ENCODE results near the gene GRIN1.
A peak's percentile ranks its signal among the peaks of the same experiment; 100 is the strongest.

The GRIN1 gene

DNA sequence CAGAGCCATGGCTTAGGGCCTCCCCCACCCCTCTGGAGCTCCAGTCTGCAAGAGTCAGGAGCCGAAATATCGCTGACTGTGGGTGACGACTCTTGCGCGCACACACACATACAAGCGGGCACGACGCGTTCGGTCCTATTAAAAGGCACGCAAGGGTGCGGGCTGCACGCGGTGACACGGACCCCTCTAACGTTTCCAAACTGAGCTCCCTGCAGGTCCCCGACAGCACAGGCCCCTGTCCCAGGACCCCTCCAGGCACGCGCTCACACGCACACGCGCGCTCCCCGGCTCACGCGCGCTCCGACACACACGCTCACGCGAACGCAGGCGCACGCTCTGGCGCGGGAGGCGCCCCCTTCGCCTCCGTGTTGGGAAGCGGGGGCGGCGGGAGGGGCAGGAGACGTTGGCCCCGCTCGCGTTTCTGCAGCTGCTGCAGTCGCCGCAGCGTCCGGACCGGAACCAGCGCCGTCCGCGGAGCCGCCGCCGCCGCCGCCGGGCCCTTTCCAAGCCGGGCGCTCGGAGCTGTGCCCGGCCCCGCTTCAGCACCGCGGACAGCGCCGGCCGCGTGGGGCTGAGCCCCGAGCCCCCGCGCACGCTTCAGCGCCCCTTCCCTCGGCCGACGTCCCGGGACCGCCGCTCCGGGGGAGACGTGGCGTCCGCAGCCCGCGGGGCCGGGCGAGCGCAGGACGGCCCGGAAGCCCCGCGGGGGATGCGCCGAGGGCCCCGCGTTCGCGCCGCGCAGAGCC, at the start of gene GRIN1:
Gene GRIN1, plus strand, starts transcription at position 433 of the 746 bp plus-strand sequence. CDS start 333 bp downstream, outside the sequence.
- DNase-seq, result no peak

DNA sequence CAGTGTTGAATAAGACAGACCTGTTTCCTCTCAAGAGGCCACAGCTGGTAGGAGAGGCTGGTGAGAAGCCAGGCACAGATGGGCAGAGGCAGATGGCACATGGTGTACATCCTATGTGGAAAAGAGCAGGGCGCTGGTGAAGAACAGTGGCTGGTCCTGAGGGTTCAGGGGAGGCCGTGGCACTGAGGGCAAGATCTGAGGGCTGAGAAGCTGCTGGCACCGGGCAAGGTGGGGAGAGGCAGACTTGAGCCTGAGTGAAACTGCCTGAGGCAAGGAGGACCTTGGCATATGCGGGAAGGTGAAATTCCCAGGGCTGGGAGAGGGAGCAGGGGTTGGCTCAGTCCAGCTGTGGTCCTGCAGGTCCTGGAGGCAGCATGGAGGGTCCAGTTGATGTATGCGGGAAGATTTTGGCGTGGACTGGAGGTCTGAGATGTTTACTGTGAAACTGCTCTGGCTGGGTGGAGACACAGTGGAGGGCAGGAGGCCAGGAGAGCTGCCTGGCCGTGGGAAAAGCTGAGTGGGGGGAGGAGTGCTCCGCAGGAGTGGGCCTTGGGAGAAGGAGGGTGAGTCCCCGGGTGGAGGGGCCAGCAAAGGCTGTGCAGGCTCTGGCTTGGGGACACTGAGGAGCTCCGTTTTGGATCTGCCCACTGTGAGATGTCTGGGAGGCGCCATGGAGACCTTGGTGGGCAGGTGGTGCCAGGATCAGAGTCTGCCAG, 49.6 kb upstream of the GRIN1 start:
- DNase-seq, result no peak

DNA sequence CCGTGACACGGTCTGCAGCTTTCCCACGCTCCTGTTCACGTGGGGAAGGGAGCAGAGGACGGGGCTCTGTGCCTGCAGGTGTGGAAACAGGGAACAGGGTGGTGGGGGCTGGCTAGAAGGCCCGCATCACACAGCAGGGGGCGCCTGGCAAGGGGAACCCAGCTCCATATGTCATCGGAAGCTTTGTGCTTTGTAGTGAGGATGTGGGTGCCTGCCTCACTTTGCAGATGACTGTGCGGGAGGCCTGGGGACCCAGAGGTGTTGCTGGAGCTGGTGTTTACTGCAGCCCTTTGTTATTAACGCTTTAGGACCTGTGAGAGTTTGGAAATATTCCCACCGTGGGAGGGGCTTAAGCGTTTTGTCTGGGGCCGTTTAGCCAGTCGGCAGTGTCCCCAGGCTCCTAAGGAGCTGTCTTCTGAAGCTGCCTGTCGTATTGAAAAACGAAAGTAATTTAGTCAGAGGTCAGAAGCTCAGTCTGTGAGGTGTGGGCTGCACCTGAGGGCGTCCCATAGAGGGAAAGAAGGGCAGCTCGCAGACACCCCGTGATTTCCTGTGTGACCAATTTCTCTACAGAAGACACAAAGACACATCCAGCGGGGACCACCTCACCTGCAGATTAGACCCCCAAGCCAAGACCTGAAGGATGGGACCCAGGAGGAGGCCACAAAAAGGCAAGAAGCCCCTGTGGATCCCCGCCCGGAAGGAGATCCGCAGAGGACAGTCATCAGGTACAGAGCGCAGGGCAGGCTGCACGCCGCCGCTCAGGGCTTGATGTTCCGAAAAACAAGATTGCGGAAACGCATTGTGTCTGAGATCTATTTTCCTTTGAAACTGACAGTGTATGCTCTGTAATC, 43.1 kb upstream of the GRIN1 start:
- DNase-seq, result peak; percentile 84

DNA sequence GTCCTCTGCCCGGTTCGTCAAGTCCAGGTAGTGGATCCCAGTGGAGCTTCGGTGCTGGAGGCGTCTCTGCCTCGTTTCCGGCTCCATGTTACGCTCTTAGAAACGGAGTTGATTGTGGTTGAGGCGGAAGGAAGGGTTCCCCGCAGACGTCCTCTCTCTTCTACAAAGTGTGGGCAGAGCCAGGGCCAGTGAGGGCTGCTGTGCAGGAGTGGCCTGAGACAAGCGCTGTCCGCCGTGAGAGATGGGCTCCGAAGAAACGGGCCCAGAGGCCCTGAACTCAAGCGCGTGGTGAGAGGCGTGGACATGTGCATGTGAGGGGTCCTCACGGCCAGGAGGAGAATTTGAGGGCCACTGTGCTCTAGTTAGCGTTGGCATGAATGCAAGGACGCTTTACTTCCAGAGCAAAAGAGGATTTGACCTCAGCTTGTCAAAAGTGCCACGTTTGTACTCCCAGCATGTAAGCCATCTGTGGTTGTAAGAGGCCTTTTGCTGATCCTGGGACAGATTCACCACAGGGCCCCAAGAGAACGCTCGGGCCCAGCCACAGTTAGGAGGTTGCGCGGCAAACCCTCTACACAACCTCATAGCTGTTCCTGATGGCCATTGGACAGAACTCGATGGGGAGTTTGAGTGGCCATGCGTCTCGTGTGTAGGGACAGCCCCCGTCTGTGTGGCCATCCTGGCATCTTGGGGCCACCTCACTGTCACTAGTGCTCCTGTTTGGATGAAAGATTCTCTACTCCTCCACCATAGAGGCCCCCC, 42.0 kb upstream of the GRIN1 start:
- DNase-seq, result no peak

DNA sequence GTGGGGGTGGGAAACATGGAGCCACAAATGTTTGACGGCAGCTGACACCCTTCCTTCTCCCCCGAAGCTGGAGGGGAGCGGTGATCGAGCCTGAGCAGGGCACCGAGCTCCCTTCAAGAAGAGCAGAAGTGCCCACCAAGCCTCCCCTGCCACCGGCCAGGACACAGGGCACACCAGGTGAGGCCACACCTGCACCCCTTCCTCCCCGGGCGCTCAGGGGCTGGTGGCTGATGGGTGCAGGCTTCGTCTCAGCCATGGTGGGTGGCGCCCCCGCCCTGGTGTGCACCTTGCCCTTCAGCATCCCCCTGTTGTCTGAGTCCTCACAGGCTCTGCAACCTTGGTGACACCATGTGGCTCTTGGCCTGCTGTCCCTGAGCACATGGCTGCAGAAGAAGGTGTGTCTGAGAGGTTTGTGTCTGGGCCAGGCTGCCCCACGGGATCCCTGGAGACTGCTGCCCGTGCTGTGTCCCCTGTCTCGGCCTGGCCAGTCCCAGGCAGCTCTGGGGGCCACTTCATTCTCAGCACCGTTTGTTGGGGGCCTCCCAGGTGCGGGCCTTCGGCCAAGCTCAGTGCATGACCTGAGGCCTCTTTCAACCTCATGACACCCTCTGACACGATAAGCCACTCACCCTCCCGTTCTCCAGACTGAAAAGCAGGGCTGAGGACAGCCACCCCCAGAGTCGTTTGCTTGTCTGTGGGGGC, 41.0 kb upstream of the GRIN1 start:
- no peak for DNase-seq

DNA sequence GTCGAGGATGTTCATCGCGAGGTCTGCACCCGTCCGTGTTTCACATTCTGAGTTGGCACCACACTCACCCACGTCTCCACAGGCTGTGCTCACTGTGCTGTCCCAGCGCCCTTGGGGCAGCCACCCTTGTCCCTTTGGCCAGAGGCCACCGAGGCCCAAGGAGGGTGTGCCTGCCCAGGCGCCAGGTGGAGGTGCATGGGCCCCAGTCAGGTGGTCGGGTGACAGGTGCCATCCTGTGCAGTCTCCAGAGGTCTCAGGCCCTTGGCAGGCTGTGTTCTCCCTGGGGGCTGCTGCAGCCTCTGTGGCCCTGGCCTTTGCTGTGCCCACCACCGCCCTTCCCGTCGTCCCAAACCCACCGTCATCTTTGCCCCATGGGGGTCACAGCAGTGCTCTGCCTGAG, 39.7 kb upstream of the GRIN1 start:
- no peak for DNase-seq

DNA sequence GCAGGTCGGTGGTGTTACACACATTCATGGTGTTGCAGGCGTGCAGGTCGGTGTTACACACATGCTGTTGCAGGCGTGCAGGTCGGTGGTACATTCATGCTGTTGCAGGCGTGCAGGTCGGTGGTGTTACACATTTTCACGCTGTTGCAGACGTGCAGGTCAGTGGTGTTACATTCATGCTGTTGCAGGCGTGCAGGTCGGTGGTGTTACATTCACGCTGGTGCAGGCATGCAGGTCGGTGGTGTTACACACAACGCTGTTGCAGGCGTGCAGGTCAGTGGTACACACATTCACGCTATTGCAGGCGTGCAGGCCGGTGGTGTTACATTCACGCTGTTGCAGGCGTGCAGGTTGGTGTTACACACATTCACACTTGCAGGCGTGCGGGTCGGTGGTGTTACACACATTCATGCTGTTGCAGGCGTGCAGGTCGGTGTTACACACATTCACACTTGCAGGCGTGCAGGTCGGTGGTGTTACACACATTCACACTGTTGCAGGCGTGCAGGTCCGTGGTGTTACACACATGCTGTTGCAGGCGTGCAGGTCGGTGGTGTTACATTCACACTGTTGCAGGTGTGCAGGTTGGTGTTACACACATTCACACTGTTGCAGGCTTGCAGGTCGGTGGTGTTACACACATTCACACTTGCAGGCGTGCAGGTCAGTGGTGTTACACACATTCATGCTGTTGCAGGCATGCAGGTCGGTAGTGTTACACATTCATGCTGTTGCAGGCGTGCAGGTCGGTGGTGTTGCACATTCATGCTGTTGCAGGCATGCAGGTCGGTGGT, 35.6 kb upstream of the GRIN1 start:
- DNase-seq, result no peak

DNA sequence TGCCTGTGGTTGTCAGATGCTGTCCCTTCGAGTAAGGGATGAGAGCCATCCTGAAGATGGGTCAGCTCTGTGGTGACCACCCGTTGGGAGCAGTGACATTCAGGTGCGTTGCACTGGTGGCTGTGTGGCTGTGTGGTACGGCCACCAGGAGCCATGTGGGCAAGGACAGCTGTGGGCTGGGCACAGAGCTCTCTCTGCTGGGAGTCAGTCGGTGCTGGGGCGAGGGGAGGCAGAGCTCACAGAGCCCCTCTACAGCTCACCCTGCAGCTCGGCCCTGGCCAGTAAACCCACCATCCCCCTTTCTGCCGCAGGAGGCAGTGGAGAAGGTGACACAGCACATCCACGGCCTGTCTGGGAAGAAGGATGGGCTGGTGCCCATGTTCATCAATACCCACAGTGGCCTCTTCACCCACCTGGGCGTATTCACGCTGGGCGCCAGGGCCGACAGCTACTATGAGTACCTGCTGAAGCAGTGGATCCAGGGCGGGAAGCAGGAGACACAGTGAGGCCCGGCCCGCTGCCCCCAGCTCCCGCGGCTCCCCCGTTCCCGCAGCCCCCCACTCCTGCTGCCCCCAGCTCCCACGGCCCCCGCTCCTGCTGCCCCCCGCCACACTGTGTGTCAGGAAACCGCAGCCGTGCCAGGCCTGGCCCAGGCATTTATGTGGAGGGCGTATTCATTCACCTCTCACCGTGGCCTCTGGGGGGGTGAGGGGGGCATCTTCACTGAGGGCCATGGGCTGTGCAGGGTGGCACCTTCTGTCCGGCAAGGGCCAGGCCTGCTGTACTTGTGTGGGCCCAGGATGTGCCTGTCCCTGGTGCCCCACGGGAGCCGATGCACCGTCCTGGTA, 32.9 kb upstream of the GRIN1 start:
- DNase-seq, result no peak

DNA sequence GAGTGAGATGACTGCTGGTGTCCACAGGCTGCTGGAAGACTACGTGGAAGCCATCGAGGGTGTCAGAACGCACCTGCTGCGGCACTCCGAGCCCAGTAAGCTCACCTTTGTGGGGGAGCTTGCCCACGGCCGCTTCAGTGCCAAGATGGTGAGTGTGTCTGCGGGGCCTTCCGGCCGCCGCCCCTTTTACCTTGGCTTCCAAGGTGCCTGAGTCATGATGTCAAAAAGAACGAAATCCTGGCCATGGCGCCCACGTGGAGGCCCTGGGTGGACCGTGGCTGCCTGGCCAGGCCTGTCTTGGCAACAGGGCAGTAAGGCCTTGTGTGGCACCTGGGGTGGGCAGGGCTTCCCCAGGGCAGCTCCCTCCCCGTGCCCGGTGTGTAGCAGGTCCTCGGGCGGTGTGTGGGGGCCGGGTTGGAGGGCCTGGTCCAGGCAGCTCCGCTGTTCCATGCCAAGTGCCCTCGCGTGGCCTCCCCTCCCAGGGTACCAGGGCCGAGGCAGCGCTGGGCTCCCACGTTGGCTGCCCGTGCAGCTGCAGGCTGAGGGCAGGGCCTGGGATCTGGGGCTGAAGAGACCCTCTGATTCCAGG, 32.2 kb upstream of the GRIN1 start:
- no peak for DNase-seq

DNA sequence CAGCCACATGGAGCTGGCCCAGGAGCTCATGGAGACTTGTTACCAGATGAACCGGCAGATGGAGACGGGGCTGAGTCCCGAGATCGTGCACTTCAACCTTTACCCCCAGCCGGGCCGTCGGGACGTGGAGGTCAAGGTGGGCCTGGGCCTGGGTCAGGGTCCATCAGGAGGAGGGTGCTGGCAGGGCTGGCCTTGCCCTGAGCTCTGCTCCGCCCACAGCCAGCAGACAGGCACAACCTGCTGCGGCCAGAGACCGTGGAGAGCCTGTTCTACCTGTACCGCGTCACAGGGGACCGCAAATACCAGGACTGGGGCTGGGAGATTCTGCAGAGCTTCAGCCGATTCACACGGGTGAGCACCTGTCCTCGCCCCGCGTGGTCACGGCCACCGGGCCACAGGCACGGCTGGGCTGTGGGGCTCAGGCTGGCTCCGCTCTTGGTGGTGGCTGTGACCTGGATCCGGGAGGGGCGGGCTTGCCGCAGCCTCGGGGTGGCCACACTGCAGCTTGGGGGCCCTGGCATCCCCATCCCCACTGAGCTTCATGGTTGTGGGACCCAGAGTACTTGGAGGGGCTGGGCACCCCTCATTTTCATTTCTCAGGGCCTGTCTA, 31.5 kb upstream of the GRIN1 start:
- DNase-seq, result no peak

DNA sequence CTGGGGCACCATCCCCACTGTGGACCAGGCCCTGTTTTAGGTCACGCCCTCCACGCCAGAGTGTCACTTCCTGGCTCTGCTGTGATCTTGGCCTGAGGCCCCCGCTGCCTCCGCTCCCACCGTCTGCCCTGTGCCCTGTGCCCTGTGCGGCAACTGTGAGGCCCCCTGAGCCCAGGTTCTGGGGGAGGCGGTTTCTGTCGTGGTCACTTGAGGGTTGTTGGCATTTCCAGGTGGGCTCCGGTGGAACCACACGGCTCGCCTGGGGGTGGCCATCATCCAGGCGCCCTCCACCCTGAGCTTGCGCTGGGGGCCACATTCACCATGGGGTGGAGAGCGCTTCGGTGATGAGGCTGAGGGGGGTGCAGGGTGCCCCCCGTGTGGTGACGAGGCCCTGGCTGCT, 31.0 kb upstream of the GRIN1 start:
- DNase-seq, result no peak

DNA sequence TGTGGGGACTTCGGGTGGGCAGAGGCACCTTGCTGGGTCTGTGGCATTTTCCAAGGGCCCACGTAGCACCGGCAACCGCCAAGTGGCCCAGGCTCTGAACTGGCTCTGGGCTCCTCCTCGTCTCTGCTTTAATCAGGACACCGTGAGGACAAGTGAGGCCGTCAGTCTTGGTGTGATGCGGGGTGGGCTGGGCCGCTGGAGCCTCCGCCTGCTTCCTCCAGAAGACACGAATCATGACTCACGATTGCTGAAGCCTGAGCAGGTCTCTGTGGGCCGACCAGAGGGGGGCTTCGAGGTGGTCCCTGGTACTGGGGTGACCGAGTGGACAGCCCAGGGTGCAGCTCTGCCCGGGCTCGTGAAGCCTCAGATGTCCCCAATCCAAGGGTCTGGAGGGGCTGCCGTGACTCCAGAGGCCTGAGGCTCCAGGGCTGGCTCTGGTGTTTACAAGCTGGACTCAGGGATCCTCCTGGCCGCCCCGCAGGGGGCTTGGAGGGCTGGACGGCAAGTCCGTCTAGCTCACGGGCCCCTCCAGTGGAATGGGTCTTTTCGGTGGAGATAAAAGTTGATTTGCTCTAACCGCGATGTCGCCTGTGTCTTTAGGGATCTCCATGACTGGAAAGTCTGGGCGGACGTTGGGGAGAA, 30.2 kb upstream of the GRIN1 start:
- DNase-seq, result no peak

DNA sequence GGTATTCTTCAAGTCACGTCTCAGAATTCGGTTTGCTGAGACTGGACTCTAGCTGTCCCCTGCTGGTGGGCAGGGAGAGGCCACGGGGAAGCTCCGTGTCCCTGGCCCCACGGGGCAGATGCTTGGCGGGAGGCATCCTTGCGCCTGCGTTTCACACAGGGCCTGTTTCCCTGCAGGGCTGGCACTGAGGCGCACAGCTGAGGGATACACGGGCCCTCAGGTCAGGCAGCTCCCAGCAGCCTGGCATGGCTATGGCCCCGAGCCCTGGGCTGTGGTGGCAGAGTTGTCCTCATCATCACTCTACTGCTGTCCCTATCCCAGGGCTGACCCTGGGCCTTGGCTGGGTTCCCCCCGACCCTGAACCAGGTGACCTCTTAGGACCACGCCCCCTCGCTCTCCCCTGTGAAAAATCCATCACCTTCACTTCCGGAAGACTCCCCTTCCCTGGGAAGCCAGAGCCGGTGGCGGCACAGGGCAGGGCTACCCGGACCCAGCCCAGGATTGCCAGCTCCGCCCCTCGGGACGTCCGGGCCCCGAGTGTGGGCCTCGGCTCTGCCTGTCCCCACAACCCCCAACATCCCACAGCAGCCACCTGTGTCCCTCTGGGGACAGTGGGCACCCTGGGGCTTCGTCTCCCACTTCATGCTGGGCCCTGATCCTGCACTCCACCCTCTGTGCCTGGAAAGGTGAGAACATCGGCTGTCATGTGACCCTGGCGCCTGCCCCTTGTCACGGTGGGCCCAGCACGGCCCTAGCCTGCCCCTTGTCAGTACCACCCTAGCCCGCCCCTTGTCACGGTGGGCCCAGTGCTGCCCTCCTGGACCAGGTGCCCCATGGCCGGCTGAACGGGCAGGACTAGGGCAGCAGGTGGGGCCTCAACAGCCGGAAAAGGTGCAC, 29.5 kb upstream of the GRIN1 start:
- DNase-seq, result no peak

DNA sequence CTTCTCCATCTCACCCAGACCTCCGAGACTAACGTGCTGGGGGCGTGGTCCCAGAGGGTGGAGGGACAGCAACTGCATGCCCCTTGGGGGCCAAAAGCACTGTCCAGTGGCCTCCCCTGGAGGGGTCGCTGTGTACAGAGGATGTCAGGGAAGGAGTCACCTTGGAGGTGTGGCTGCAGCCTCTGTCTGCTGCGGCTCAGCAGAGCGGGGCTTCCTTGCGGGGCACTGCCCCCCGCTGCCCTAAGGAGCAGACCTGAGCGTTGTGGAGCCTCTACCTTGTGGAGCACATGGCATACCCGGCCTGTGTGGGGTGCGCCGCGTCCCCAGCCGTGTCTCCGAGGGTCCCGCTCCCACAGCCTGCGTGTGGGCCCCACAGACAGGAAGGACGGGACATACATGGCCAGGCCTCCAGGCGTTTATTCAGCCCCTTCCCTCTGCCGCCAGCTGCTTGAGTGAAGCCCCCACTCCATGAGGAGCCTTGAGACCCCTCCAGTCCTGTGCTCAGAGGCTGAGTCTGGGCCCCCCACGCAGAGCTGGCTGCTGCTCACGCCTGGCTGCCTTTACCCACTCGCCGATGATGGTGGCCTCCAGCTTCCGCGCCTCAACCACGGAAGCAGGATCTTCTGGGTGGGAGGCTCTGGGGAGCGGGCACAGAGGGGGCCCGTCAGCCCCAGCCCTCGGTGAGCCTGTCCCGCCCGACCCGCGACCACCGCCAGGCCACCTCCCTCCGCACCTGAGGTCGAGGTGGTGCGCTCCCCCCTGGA, 28.6 kb upstream of the GRIN1 start:
- DNase-seq, result no peak

DNA sequence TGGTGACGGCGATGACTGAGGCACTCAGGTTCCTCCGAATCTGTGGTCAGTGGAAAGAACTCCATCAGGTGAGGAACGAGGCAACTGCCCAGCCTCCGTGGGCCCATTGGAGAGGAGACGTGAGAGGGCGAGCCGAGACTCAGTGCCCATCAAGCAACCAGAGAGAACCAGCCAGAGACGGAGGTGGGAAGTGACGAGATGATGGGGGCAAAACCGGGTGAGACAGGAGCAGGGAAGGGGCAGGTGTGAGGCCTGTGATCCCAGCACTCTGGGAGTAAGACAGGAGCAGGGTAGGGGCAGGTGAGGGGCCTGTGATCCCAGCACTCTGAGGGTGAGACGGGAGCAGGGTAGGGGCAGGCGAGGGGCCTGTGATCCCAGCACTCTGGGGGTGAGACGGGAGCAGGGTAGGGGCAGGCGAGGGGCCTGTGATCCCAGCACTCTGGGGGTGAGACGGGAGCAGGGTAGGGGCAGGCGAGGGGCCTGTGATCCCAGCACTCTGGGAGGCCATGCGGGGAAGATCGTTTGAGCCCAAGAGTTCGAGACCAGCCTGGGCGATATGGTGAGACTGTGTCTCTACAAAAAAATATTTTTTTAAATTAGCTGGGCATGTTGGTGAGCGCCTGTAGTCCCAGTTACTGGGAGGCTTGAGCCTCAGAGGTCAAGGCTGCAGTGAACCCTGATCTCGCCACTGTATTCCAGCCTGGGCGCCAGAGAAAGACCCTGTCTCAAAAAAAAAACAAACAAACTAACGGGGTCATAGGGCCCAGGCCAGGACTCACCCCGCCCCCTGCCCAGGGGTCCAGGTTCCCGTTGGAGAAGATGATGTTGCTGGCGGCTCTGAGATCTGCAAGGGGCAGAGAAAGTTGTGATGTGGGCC, 27.8 kb upstream of the GRIN1 start:
- no peak for DNase-seq
